OCI-LY1 (cell line): ENCODE data around the gene SERINC1.
"Not testable (repeated sequence)": the region's sequence is repeated elsewhere in the genome, so short reads cannot be mapped to it uniquely, and the experiment has no call there.

Experiments
- H2AFZ ChIP-seq: fragments of 200-600 bp; sonication (generic), shearing (Covaris generic); 2 replicates; pipeline ENCODE4 v1.6.0; 2014; ENCODE audit warnings: antibody characterized with exemption, mild to moderate bottlenecking, low read length
- H3F3A ChIP-seq: fragments of 200-600 bp; sonication (generic), shearing (Covaris generic); 2 replicates; pipeline ENCODE4 v1.6.0; 2014; ENCODE audit warnings: mild to moderate bottlenecking, antibody characterized with exemption, low read length, moderate library complexity; ENCODE audit not compliant: insufficient read depth
- H3K27ac ChIP-seq: fragments of 200-600 bp; sonication (generic); 2 replicates; pipeline ENCODE4 v1.5.1; 2014; ENCODE audit warnings: low read length, mixed run types, mild to moderate bottlenecking, low read depth; ENCODE audit not compliant: poor library complexity, severe bottlenecking
- H3K27me3 ChIP-seq: fragments of 200-600 bp; sonication (generic); 2 replicates; pipeline ENCODE4 v1.6.0; 2014; ENCODE audit warnings: antibody characterized with exemption, mild to moderate bottlenecking, low read length, moderate library complexity; ENCODE audit not compliant: insufficient read depth
- H3K36me3 ChIP-seq: fragments of 200-600 bp; sonication (generic); 2 replicates; pipeline ENCODE4 v1.6.1; 2014; ENCODE audit warnings: mild to moderate bottlenecking, antibody characterized with exemption, low read length, moderate library complexity, mixed read lengths; ENCODE audit not compliant: insufficient read depth
- H3K4me1 ChIP-seq: fragments of 200-600 bp; sonication (generic); 2 replicates; pipeline ENCODE4 v1.5.1; 2014; ENCODE audit warnings: mild to moderate bottlenecking, low read length, moderate library complexity; ENCODE audit not compliant: insufficient read depth, severe bottlenecking
- H3K4me2 ChIP-seq: fragments of 200-600 bp; sonication (generic), shearing (Covaris generic); 2 replicates; pipeline ENCODE4 v1.6.1; 2014; ENCODE audit warnings: low read length
- H3K4me3 ChIP-seq: fragments of 200-600 bp; sonication (generic); 2 replicates; pipeline ENCODE4 v1.5.1; 2014; ENCODE audit warnings: low read length, low read depth, mild to moderate bottlenecking, mixed read lengths; ENCODE audit not compliant: poor library complexity, severe bottlenecking
- H3K79me2 ChIP-seq: fragments of 200-600 bp; shearing (Covaris generic); 2 replicates; pipeline ENCODE4 v1.6.1; 2016; ENCODE audit warnings: mixed run types, low read length, mixed read lengths; ENCODE audit not compliant: insufficient read depth
- H3K9ac ChIP-seq: fragments of 200-600 bp; sonication (generic), shearing (Covaris generic); 2 replicates; pipeline ENCODE4 v1.6.1; 2014; ENCODE audit warnings: mild to moderate bottlenecking, low read length, mixed read lengths
- H3K9me2 ChIP-seq: fragments of 200-600 bp; sonication (generic), shearing (Covaris generic); 2 replicates; pipeline ENCODE4 v1.6.1; 2014; ENCODE audit warnings: low read depth, mild to moderate bottlenecking, low read length, mixed read lengths
- H3K9me3 ChIP-seq: fragments of 200-600 bp; shearing (Covaris generic); 2 replicates; pipeline ENCODE4 v1.6.1; 2014; ENCODE audit warnings: low read length, mixed read lengths
- H4K20me1 ChIP-seq: fragments of 200-600 bp; sonication (generic), shearing (Covaris generic); 2 replicates; pipeline ENCODE4 v1.6.0; 2016; ENCODE audit warnings: mild to moderate bottlenecking, low read length; ENCODE audit not compliant: insufficient read depth
- CTCF ChIP-seq: fragments of 200-600 bp; sonication (generic), shearing (Covaris generic); IDR thresholded peaks from 2 replicates; pipeline ENCODE4 v1.5.1; 2017; ENCODE audit warnings: mild to moderate bottlenecking, antibody characterized with exemption, low read length, moderate library complexity, mixed read lengths
- EZH2 ChIP-seq: fragments of 200-600 bp; sonication (generic), shearing (Covaris generic); IDR thresholded peaks from 2 replicates; pipeline ENCODE4 v1.8.0; 2017; ENCODE audit warnings: borderline replicate concordance, mixed run types, mild to moderate bottlenecking, antibody characterized with exemption, low read length, moderate library complexity, mixed read lengths

Gene SERINC1

GRCh38 chr6:122458087-122458486, 13.5 kb downstream of the SERINC1 start:
- Histone ChIP-seq H4K20me1 (no peaks in the 10 kb centered on the region), H3F3A (no peaks in the 10 kb centered on the region), H3K4me3 (no peak overlapping the region), H3K9ac (no peak overlapping the region), H3K4me1 (peaks cover 9% of the 10 kb centered on the region), H3K79me2 (peaks cover 51% of the 10 kb centered on the region), H3K4me2 (no peak overlapping the region), H2AFZ (no peak overlapping the region), H3K27me3 (no peaks in the 10 kb centered on the region), H3K27ac (no peak overlapping the region), H3K9me3 (no peaks in the 10 kb centered on the region), H3K9me2 (no peaks in the 10 kb centered on the region), H3K36me3 (peaks cover 42% of the 10 kb centered on the region)
- no peak for TF ChIP-seq CTCF
- TF ChIP-seq EZH2: no peak

- H4K20me1 ChIP-seq, H3F3A ChIP-seq, H2AFZ ChIP-seq, H3K9ac ChIP-seq, H3K9me3 ChIP-seq, H3K27ac ChIP-seq, H3K4me3 ChIP-seq, H3K4me2 ChIP-seq, H3K9me2 ChIP-seq, H3K4me1 ChIP-seq, H3K27me3 ChIP-seq: not testable (repeated sequence)
- Histone ChIP-seq H3K79me2 (peaks cover 21% of the 10 kb centered on the region), H3K36me3 (peaks cover 65% of the 10 kb centered on the region)
These were observed 16.5 kb downstream of the SERINC1 start for GRCh38 chr6:122455116-122455515.

GRCh38 chr6:122454673-122455072, 16.9 kb downstream of the SERINC1 start:
- no peak for TF ChIP-seq EZH2
- no peak for TF ChIP-seq CTCF
- Histone ChIP-seq H3K9ac (no peak overlapping the region), H3K9me3 (no peaks in the 10 kb centered on the region), H3K9me2 (no peaks in the 10 kb centered on the region), H3K4me1 (peaks cover 7% of the 10 kb centered on the region), H3K27ac (no peak overlapping the region), H3K4me2 (no peak overlapping the region), H3K79me2 (peaks cover 16% of the 10 kb centered on the region), H3K27me3 (no peaks in the 10 kb centered on the region), H4K20me1 (no peaks in the 10 kb centered on the region), H3K4me3 (no peak overlapping the region), H2AFZ (no peak overlapping the region), H3F3A (no peaks in the 10 kb centered on the region), H3K36me3 (peaks cover 70% of the 10 kb centered on the region)

- Histone ChIP-seq H3K4me3 (no peak overlapping the region), H2AFZ (no peak overlapping the region), H3K9ac (no peak overlapping the region), H3F3A (no peaks in the 10 kb centered on the region), H3K36me3 (peaks cover 83% of the 10 kb centered on the region), H3K9me2 (no peaks in the 10 kb centered on the region), H3K27ac (no peak overlapping the region), H3K4me1 (no peaks in the 10 kb centered on the region), H3K4me2 (no peak overlapping the region), H3K9me3 (no peaks in the 10 kb centered on the region), H4K20me1 (no peaks in the 10 kb centered on the region), H3K79me2 (no peaks in the 10 kb centered on the region), H3K27me3 (no peaks in the 10 kb centered on the region)
- TF ChIP-seq EZH2 (no peak), CTCF (no peak)
These were observed 19.1 kb downstream of the SERINC1 start for GRCh38 chr6:122452509-122452908.
